ENCODE measurements around the gene CDC25B.
A peak's percentile ranks its signal among the peaks of the same experiment; 100 is the strongest.

Gene CDC25B

DNA sequence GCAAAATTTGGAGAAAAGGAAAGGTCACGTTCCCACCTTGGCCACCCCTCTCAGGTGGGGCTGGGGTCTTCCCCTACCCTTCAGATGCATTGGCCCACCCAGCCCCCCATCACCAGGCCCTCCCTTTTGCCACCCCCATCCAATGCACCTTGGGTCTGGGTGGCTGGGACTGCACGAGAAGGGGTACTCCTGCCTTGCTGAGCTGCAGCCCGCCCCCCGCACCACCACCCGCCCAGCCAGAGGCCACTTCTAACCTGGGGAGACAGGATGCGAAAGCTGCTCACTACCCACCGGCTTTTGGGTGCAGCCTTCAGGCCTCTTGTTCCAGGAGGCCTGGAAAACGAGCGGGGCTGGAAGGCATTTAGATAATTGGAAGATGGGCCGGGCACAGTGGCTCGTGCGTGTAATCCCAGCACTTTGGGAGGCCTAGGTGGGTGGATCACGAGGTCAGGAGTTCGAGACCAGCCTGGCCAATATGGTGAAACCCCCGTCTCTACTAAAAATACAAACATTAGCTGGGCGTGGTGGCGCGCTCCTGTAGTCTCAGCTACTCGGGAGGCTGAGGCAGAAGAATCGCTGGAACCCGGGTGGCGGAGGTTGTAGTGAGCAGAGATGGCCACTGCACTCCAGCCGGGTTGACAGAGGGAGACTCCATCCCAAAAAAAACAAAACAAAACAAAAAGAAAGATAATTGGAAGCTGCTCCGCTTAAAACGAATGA, 1.2 kb upstream of the CDC25B start:
- no peak for DNase-seq (ENCODE audit: low read depth in 2 of 2)
- TF ChIP-seq, protein P1, sequence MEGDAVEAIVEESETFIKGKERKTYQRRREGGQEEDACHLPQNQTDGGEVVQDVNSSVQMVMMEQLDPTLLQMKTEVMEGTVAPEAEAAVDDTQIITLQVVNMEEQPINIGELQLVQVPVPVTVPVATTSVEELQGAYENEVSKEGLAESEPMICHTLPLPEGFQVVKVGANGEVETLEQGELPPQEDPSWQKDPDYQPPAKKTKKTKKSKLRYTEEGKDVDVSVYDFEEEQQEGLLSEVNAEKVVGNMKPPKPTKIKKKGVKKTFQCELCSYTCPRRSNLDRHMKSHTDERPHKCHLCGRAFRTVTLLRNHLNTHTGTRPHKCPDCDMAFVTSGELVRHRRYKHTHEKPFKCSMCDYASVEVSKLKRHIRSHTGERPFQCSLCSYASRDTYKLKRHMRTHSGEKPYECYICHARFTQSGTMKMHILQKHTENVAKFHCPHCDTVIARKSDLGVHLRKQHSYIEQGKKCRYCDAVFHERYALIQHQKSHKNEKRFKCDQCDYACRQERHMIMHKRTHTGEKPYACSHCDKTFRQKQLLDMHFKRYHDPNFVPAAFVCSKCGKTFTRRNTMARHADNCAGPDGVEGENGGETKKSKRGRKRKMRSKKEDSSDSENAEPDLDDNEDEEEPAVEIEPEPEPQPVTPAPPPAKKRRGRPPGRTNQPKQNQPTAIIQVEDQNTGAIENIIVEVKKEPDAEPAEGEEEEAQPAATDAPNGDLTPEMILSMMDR (IDR thresholded peaks at IDR 0.05; ENCODE audit: low read depth, low read length) = no peak
- H3K4me3 ChIP-seq (replicated peaks in 1 of 2; ENCODE audit: low read depth in 2 of 2, low read length in 2 of 2) = peak overlapping the region; percentile 77 to 83

DNA sequence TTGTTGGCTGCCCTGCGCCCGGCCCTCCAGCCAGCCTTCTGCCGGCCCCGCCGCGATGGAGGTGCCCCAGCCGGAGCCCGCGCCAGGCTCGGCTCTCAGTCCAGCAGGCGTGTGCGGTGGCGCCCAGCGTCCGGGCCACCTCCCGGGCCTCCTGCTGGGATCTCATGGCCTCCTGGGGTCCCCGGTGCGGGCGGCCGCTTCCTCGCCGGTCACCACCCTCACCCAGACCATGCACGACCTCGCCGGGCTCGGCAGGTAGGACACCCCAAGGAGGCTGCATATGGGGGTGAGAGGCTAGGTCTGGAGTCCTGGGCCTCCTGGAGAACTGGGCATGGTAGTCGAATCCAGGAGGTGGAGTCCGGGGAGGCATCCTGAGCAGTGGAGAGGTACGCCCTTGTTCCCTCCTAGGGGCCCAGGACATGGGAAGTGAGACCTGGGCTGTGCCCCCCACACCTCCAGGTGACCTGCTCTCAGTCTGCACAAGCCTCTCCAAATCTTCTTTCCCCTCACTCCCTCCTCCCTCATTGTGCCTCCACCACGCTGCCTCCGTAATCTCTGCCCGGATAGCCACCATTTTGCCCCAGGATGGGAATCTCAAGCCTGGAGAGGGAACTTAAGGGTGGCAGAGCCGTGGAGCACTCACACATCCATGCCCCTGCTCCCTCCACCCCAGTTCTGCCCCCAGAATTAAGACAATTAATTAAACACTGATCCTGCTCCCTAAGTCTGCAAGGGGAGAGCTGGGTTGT, 541 bp downstream of the CDC25B start:
- peak overlapping the region; percentile 77 to 83 for H3K4me3 ChIP-seq (replicated peaks in 1 of 2; ENCODE audit: low read depth in 2 of 2, low read length in 2 of 2)
- TF ChIP-seq, protein P1 (IDR thresholded peaks at IDR 0.05; ENCODE audit: low read depth, low read length) = no peak
- no peak for DNase-seq (ENCODE audit: low read depth in 2 of 2)

DNA sequence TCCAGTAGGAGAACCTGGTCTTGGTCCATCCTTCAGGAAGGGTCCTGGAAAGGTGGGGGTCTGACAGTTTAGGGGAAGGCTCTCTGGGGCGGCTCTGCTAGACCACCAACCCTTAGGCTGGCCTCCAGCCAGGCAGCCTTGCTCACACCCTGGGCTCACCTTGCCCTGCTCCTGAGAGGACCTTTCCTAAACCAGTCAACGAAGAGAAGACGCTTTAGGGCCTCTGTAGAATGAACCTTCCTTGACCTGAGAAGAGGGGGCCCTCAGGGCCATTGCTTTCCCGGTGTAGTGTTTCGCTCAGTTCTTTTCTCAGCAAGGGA, 1.1 kb downstream of the CDC25B start:
- peak overlapping the region; percentile 77 to 83 for H3K4me3 ChIP-seq (replicated peaks in 1 of 2; ENCODE audit: low read depth in 2 of 2, low read length in 2 of 2)

DNA sequence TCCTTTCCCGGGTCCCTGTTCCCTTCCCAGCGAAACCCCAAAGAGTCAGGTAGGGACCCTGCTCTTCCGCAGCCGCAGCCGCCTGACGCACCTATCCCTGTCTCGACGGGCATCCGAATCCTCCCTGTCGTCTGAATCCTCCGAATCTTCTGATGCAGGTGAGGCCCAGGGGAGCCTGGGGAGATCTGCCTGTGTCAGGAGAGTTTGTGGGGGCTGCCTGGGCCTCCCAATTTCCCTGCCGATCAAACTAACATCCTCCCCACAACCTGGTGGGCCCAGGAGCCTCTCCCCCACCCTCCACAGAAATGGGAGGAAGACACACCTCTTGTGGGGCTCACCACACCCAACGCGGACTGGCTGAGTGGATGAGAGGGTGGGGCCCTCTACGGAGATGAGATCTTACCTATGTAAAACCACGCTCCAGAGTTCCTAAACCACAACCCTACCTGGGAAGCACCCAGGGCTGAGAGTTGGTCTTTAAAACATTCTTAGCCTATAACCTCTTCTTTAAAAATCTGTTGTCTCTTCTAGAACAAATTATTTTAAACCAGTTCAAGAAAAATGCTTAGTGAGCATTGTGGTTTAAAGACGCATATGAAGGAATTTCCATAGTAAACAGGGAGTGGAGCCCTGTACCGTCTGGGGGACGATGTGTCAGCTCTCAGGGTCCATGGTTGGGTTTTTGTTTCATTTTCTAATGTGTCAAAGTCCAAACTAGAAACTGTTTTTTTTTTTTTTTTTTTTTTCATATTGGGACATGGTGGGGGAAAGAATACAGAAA, 1.7 kb downstream of the CDC25B start:
- H3K4me3 ChIP-seq (replicated peaks in 1 of 2; ENCODE audit: low read depth in 2 of 2, low read length in 2 of 2) = peak overlapping the region; percentile 77 to 83
- no peak for DNase-seq (ENCODE audit: low read depth in 2 of 2)
- TF ChIP-seq, protein P1 (IDR thresholded peaks at IDR 0.05; ENCODE audit: low read depth, low read length) = no peak

More for the DNA sequence above, 1.1 kb downstream of the CDC25B start:
- TF ChIP-seq, protein P1 (IDR thresholded peaks at IDR 0.05; ENCODE audit: low read depth, low read length) = no peak
- no peak for DNase-seq (ENCODE audit: low read depth in 2 of 2)

DNA sequence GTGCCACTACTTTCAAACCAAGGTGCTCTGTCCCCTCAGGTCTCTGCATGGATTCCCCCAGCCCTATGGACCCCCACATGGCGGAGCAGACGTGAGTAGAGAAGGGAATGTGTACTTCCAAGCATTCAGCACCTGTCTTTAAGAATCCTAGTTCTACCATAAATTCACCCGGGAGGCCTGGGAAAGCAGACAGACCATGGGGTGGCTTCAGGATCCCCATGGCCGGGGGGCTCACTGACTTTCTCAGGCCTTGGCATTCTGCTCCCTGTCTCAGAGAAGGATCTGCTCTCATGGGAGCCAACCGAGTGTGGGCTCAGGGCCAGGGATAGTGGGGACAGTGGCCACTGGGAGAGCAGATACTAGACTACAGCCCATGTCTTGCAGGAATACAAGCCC, 2.3 kb downstream of the CDC25B start:
- no peak for DNase-seq (ENCODE audit: low read depth in 2 of 2)
- H3K4me3 ChIP-seq (replicated peaks in 1 of 2; ENCODE audit: low read depth in 2 of 2, low read length in 2 of 2) = peak overlapping the region; percentile 77 to 83
- TF ChIP-seq, protein P1 (IDR thresholded peaks at IDR 0.05; ENCODE audit: low read depth, low read length) = no peak

DNA sequence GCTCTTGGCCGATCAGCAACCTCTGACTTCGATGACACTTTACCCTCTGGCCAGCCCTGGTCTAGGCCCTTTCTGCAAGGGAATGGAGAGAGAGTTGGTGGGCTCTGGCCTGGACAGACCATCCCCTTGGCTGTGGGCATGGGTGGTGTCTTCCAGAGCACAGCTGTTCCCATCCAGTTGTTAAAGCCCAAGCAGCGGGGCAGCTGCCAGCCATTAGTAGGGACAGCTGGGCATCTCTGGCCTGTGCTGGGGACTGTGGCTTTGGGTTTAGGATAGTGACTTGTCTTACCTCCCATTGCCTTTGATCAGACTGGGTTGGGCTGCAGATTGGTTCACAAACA, 2.8 kb downstream of the CDC25B start:
- TF ChIP-seq, protein P1 (IDR thresholded peaks at IDR 0.05; ENCODE audit: low read depth, low read length) = no peak
- peak overlapping the region in 1 of 2 donors; percentile 83 for H3K4me3 ChIP-seq (replicated peaks in 1 of 2; ENCODE audit: low read depth in 2 of 2, low read length in 2 of 2)
- no peak for DNase-seq (ENCODE audit: low read depth in 2 of 2)

Measured in cardiac fibroblast (primary cell).